Activated naive CD4-positive, alpha-beta T cell treated with Interleukin-2 at 50 U/mL for 16 hours (primary cell): ENCODE measurements around the gene ITPK1.

Experiments
- DNase-seq: peaks from one replicate; pipeline ENCODE4 v3.0.0-alpha.2; 2020

ITPK1 gene

GRCh38 chr14:93023039-93023438 is 92.7 kb downstream of the ITPK1 start:
- no peak for DNase-seq

DNA sequence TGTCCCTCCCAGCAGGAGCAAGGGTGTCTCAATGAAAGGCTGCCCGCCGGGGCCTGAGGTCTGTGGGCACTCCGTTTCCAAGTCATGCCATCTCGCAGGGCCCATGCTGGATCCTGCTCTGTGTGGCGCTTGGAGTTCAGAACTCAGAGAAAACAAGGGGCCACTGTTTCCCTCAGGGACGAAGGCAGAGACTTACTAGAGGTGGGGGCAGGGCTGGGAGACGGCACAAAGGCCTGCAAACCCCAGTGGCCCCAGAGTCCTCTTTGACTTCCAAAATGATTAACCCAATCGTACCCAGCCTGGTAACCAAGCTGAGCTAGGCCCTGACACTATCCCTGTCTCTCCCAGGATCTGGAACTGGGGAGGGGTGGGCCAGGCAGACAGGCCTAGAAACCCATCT is 95.8 kb downstream of the ITPK1 start:
- DNase-seq = no peak

- DNase-seq = no peak
These were observed 96.3 kb downstream of the ITPK1 start for GRCh38 chr14:93019367-93019843.

DNA sequence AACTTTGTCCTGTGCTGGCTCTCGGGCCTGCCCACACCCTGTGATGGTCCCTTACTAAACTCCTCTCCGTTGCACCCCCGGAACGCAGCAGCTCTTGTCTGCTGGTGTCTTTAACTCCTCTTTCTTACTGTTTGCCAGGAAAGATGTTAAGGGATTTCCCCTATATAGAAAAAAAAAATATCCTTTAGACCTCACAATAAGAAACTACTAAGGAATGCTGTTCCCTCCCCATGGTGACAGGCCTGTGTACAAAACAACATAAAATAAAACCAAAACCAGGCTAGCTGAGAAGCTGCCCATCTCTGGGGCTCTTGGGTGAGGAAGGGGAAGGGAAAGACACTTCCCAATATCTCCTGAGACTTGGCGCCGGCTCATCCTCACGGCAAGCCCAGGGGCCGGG is 97.4 kb downstream of the ITPK1 start:
- DNase-seq = no peak

DNA sequence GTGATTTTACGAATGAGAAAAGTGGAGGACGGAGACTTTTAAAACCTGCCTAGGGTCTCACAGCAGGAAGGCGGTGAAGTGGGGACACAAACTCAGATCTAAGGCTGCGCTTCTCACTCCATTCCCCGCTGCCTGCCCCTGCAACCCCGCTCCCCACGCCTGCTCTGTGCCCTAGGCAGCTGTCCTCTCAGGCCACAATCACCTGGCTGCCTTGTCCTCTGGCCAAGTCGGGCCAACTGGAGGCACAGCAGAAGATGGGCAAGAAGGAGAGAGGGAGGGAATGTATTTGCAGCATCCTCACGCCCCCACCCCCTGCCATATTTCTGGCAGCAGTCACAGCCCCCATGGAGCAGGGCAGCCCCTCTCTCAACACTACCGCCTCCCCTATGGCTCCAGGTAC is 97.8 kb downstream of the ITPK1 start:
- no peak for DNase-seq

- DNase-seq = no peak
These were observed 98.4 kb downstream of the ITPK1 start for GRCh38 chr14:93017301-93017797.

DNA sequence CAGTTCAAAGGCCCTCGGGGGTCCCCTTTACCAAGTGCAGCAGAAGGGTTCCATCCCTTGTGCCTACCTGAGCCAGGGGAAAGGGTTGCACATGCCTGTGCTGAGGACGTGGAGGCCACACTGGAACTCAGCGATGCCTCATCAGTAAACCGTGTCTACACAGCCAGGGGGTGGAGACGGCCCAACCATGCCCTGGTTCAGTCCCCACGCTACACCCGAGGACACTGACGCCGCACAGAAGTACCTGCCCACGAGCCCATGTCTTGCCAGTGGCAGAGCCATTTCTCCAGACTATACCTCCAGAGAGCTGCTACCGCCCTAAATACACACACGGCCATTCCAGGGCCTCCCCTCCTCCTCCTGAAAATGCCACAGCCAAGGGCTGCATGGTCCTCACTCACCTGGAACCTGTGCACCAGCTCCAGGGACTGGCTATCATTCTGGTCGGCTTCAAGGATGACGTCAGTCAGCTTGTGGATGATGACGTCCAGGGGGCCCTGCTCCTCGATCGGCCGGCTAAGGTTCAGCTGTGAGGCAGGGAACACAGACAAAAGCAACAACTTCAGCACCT is 99.4 kb downstream of the ITPK1 start:
- no peak for DNase-seq

DNA sequence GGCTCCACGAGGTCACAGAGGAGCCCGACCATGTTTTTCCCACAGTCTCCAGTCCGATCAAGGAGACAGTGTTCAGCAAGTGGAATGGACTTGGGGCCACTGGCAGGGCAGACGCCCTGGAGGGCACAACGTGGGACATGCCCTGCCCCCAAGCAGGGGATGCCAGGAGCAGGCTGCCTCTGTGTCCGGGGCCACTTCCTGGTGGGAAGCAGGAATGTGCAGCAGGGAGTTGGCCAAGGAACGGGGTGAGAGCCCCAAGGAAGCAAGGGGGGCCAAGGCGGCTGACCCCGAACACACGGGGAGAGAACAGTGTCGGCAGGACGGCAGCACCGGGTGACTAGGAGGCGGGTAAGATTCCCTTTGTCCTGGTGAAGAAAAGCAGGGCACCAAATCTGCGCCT is 100.2 kb downstream of the ITPK1 start:
- DNase-seq = no peak

- no peak for DNase-seq
These were observed 100.7 kb downstream of the ITPK1 start for GRCh38 chr14:93015064-93015463.

GRCh38 chr14:93014058-93015023 is 101.4 kb downstream of the ITPK1 start:
- DNase-seq = no peak

- DNase-seq = no peak
These were observed 102.6 kb downstream of the ITPK1 start for GRCh38 chr14:93012951-93013719.

- no peak for DNase-seq
These were observed 103.2 kb downstream of the ITPK1 start for GRCh38 chr14:93012506-93012905.

DNA sequence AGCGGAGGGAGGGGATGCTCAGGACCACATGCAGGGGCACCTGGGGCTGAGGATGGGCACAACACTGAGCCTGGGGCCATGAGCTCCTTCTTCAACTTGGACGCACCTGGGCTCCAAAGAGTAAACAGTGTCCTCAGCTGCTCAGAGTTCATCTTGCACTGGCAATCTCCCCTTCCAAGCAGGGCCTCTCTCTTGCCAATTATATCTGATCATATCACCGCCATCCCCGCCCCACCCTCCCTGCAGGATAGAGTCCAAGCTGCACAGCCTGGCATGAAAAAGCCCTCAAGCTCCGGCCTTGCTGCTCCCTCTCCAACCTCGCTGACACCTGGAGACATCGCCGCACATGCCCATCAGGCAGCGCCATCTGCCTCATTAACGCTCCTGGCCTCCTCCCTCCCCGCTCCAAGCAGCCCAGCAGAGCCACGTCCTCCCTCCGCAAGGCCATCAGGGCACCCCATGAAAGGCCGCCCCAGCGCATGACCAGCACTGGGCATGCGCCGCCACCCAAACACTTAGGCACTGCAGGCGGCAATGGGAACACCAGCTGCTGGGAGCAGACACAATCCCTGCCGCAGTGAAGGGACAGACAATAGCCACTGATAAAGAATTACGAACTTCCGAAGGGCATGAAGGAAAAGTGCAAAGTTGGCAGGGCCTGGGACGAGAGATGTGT is 103.9 kb downstream of the ITPK1 start:
- DNase-seq = no peak

DNA sequence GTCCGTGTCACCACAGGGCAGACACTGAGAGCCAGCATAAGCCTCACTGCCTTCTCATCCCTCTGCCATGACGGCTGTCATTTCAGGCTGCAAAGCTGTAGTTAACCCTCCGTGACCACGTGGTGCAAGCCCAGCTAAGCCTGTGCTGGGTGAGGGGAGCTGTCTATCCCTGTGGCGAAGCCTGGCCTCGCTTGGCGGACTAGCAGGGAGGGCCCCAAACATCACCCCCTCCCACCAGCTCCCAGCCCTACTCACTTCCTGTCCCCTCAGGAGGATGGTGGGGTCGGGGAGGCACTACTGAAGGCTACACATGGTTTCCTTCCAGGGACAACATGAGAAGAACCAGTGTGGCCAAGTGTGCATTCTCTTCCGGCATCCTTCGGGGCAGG is 104.6 kb downstream of the ITPK1 start:
- DNase-seq = no peak

DNA sequence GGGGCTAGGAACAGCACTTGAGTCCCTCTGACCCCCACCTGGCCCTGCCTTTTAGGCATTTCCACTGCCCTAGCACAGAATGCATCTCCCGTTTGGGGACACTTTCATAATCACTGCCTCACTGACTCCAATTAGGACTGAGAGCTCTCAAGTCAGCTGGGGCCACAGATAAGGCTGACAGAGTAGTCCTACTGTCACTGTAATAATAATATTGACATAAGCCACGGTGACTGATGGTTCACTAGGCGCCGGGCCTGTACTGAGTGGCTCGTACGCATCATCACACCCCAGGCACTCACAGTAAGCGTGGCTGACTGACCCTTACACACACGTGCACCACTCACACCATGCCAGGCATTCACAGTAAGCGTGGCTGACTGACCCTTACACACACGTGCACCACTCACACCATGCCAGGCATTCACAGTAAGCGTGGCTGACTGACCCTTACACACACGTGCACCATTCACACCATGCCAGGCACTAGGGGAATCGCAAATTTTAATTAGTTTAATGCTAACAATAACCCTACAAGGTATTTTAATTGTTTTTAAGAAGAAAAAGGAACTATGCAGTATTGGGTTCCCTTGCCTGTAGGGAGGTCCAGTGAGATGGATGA is 105.1 kb downstream of the ITPK1 start:
- no peak for DNase-seq

DNA sequence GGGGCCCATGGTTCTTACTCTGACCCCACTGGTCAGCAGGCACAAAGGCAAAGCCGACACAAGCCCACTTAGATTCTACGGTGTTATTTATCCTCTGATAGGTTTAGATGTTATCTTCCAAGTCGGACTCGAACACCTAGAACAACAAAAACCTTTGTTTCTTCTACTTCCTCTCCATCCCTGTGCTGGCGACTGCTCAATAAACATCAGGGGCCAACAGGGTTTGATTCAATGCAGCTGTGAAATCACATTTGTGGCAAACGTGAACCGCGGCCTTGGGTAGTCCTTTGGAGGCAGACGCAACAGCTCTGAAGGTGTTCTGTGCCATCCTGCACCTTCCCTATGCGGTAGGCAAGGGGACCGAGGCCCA is 105.6 kb downstream of the ITPK1 start:
- DNase-seq = no peak

DNA sequence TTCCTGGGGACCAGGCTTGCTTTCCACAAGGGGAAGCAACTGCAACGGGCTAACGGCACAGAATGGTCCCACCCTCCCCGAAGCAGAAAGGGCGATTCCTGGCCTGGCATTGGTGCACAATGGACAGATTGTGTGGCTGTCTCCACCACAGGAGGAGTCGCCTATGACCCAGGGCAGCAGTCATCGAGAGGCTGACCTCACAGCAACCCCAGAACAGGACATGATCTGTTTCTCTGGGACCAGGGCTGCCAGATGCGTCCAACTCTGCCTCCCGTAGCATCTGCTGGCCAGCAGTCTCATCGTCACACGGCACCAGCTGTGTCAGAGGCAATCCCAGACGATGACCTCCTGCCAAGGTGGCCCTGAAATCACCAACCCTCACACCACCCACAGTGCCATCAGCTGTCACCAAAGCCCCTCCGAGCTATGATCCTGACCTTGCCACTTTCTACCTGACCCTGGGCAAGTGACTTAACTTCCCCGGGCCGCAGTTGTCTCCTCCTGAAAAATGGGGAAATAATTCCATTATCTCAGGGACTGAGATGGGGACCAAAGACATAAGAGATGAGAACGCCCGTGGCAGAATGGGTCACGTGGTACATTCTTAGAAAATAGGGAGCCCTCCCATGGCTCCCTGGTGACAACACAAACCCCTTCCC is 106.1 kb downstream of the ITPK1 start:
- DNase-seq = no peak

- no peak for DNase-seq
These were observed 107.3 kb downstream of the ITPK1 start for GRCh38 chr14:93008381-93008780.

DNA sequence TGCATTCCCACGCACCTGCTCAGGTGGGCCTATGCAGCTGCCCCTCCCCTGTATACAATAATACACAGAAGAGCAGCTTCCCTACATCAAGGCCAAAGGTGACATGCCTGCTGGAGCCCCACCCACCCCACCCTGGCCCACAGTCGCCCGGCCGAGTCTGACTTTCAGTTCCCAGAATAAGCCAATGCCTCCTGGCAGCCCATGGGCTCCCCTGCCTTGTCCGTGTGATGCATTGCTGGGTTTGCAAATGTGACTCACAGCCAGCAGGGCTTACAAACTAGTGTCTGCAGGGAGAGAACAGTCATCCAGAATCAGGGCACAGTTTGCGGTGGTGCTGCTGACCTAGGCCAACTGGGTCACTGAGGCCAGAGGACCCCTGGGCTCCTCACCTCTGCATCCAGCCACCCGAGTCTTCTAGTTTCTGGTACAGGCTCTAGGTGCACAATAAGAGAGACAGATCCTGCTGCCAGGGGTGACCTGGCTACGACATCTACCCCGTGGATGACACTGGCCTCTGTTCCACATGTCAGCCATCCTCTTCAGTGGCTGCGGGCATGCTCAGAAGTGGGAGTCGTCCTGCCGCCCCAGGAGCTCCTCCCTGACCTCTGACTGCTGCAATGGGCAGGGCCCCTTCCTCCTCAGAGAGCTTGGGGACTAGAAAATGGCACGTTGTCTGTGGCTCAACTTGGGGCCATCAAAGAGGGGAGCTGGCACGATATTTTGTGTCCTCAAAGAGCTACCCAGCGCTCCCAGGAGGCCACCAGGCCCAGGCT is 108.3 kb downstream of the ITPK1 start:
- no peak for DNase-seq

- no peak for DNase-seq
These were observed 109.1 kb downstream of the ITPK1 start for GRCh38 chr14:93006567-93007051.

DNA sequence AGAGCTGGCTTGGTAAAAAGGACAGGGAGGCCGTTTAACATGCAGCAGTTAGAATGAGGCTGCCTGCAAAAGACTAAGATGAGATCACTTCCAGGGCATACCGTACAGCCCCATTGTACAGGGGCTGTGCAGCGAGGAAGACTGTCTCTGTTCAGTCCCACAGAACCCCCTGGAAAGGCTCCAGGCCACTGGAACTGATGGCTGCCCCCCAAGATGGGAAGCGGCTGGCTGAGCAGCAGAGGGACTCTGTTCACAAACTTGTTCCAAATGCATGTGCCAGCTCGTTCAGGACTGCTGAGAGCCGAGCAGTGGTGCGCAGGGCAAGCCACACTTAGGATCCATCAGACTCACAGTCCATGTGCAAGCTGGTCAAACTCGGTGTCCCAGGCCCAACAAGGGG is 109.9 kb downstream of the ITPK1 start:
- no peak for DNase-seq
